ENCODE results near the gene DHRS7C.

DNA sequence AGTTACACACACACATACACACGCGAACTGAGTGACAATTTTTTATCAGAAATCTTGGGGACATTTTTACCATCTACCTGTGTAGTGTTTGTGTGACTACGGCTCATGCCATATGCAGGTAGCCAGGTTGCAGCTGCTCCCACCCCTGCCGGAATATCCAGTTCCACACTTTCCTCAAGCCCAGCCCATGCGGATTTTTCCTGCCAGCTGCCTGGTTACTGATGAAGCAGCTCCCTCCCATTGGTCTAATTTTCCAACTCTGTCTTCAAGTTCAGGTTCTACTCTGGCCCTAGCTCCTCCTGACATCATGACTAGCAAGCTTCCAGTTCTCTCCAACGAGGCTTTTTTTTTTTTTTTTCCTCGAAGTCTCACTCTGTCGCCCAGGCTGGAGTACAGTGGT, 25.7 kb upstream of the DHRS7C start:
- TF ChIP-seq SUZ12 (IDR thresholded peaks at IDR 0.05; ENCODE audit: extremely low read depth, insufficient read depth, insufficient read length) (no peak), YY1 (IDR thresholded peaks at IDR 0.05; ENCODE audit: insufficient read depth, insufficient read length) (no peak)
